Effector CD4-positive, alpha-beta T cell (primary cell): ENCODE results near the gene SSMEM1.

Experiments used
- DNase-seq: peaks from one replicate; pipeline ENCODE4 v3.0.0-alpha.2; 2020

The SSMEM1 gene

DNA sequence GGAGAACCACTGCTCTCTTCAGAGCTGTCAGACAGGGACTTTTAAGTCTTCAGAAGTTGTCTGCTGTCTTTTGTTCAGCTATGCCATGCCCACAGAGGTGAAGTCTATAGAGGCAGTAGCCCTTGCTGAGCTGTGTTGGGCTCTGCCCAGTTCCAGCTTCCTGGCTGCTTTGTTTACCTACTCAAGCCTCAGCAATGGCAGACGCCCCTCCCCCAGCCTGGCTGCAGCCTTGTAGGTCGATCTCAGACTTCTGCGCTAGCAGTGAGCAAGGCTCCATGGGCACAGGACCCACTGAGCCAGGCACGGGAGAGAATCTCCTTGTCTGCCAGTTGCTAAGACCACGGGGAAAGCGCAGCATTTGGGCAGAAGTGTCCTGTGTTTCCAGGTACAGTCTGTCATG lies 46.9 kb downstream of the SSMEM1 start:
- no peak for DNase-seq

DNA sequence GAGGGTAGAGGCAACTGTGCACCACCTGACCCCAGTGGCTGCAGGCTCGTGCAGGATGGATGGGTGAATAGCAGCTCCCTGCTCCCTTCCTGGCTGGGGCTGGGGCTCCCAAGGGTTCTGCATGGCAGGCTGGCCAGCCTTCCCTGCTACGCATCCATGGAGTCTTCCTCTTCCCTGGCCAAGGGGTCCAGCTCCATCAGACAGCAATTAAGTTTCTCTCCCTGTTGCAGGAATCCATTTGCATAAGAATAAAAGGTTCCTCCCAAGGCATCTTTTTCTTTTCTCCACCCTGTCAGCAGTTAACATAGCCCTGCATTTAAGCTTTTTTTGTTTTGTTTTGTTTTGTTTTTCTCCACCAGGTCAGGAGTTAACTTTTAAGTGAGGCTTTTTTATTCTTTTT lies 49.0 kb downstream of the SSMEM1 start:
- DNase-seq, result no peak

DNA sequence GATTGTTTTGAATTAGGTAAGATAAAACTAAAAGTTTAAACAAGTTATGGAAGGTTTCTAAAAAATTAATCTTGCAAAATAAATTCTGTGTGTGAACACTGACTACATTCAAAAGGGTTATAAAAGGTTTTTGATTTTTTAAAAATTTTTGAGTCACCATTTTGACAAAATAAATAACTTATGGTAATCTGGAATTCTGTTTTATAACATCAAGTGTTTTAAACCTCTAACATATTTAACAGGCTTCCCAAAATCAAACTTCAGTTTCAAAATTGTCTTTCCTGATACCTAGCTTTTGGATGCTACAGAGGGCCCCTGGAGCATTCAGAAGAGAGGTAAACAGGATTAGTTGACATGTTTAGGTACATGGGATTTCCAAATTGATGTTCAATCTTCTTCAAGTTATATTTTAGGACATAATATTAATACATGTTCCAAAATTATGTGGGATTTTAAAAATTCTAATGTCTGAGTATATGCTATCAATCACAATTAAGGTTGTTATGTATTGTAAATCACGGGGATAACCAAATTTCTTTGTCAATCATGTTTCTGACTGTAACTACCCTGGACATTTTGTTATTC lies 50.9 kb downstream of the SSMEM1 start:
- DNase-seq, result no peak

DNA sequence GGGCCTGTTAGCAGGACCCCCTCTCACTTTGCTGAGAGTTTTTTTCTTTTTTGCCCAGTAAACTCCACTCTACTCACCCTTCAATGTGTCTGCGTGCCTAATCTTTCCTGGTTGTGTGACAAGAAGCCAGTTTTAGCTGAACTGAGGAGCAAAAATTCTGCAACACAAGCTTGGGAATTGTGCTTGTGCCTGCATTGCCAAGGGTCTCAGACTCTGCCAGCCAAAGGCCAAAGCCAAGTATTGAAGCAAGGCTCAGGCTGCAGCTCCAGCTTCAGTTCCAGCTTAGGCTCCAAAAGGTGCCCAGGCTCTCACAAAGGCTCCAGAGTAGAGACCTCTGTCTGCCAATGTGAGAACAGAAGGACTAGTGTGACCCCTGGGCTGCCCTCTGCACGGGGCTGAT lies 54.8 kb downstream of the SSMEM1 start:
- DNase-seq, result no peak

DNA sequence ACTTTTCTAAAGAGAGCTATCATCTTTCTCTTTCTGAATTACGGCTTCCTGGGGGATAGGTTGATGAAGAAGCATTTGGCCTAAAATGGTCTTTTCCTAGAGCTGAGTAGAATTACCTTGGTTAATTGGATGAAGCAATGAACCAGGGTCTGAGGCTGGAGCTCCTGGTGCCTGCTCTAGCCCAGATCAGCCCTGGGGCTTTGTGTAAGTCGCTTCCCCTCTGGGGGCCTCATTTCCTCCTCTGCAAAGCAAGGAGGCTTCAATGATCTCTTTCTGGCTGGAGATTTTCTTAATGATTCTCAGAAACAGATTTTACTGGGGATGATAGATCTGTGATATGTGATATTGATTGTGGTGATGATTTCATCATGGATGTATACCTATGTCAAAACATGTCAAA lies 55.5 kb downstream of the SSMEM1 start:
- DNase-seq, result no peak
